NCI-H1092 (cell line): ENCODE data around the gene EGFL6.
A peak's percentile ranks its signal among the peaks of the same experiment; 100 is the strongest.
"Not testable (repeated sequence)": the region's sequence is repeated elsewhere in the genome, so short reads cannot be mapped to it uniquely, and the experiment has no call there.

Experiments
- DNase-seq: peaks from one replicate; lab custom pipeline; 2025; lab: John Stamatoyannopoulos, UW

EGFL6 gene

DNA sequence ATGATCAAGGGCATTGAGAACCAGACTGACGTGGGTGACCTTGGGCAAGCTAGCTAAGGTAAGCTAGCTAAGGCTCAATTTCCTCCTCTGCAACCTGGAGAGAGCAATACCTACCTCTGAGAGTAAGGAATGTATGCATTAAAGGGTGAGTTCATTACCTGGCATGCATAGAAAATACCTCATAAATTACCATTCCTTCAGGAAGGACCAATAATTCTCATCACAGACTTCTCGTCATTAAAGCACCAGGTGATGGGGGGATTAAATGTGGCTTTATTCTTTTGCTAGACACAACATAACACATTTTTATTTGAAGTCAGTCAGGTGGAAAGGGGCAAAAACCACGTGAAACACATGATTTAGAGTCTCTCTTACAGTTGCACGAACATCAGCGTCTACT is 21.5 kb downstream of the EGFL6 start:
- DNase-seq = no peak

- no peak for DNase-seq
Measured at GRCh38 chrX:13597874-13598273, 28.5 kb downstream of the EGFL6 start.

DNA sequence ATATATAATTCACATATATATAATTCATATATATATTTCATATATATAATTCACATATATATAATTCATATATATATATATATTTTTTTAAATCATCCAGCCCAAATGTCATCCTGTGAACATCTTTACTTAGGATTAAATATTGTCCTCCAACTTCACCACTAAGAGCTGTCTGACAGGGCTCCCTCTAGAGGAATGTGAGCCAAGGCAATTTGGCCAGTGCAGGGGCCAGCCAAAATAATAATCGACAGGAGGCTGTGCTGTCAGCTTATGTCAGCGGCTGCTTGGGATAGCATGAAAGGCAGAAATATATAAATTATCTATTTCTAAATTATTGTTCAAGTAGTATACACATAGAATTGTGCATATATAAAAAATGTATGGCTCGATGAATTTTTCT is 29.5 kb downstream of the EGFL6 start:
- DNase-seq = no peak

GRCh38 chrX:13599491-13599890 is 30.1 kb downstream of the EGFL6 start:
- DNase-seq = no peak

DNA sequence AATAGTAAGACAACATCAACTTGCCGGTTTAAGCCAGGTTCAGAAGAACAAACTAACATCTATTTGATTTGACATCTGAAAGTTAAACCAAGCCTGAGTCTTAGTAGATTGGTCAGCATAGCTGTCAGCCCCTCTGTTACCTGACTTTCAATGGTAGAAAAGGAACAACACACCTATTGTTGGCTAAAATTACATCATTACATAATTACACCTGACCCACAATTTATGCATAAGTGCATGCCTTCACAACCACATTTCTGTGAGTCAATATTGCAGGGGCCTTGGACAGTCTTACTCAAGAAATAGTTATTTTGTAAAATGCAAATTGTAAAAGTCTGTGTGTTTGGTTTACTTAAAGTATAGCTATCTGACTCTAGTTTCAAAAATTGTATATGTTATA is 36.2 kb downstream of the EGFL6 start:
- DNase-seq = no peak

- DNase-seq = no peak
Measured at GRCh38 chrX:13607331-13607995, 38.1 kb downstream of the EGFL6 start.

DNA sequence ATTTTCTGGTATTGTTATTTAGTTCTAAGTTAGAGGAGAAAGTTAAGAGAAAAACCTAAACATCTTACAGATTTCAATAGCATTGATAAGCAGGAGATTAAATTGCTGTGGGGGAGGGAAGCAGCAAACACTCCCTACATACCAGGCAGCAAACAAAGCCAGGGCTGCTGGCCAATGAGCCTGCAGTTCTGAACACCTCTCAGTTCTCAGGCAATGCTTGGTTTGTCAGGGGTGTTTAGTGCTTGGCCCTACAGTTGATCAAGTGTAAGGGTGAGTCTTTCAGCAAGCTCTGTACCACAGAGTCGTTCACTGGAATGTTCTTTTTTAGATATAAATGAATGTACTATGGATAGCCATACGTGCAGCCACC is 38.6 kb downstream of the EGFL6 start:
- no peak for DNase-seq

DNA sequence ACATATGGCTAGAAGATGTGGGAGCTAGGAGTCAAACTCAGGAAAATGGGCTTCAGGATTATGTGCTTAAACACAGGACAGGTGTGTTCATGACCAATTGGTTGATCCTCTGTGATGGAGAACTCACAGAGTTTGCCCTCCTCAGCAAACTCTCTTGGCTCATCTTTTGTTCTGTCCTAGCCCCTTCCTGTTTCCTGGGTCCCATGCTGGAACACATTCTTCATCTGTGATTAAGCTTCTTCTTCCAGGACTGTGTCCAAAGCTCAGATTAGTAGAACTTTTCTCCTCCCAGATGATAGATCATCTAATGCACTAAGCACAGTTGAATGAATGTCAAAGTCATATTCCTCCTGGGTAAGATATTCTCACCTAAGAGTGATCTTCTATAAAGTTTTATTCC is 44.8 kb downstream of the EGFL6 start:
- no peak for DNase-seq

- DNase-seq = no peak
Measured at GRCh38 chrX:13620207-13620606, 50.8 kb downstream of the EGFL6 start.

GRCh38 chrX:13622401-13622964 is 53.1 kb downstream of the EGFL6 start:
- no peak for DNase-seq

DNA sequence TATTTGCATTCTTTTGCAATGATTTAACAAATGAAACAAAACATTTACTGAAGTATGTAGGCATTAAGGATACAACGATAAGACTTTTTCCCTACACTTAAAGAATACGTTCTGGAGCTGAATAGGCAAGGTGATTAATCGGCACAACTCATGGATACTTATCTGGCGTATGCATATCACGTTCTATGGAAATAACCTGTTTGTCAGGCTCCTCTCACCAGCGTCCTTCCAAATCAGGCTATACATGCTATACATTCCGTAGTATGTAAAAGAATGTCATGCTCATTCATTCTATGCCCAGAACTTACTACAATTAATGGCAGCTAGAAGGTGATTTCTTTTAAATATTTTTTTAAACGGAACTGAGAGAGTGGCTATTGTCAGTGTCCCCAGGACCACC is 57.9 kb downstream of the EGFL6 start:
- DNase-seq = no peak

DNA sequence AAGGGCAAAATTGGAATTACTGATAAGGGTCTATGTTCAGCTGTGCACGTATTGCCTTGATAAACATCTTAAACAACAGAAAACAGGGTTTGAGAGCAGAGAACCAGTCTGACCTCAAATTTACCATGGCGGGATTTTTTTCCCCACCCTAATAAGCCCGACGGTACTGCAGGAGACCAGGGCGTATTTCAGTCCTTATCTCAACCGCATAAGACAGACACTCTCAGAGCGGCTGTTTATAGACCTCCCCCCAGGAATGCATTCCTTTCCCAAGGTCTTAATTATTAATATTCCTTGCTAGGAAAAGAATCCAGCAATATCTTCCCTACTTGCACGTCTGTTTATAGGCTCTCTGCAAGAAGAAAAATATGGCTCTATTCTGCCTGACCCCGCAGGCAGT is 67.8 kb downstream of the EGFL6 start:
- not testable (repeated sequence) for DNase-seq

DNA sequence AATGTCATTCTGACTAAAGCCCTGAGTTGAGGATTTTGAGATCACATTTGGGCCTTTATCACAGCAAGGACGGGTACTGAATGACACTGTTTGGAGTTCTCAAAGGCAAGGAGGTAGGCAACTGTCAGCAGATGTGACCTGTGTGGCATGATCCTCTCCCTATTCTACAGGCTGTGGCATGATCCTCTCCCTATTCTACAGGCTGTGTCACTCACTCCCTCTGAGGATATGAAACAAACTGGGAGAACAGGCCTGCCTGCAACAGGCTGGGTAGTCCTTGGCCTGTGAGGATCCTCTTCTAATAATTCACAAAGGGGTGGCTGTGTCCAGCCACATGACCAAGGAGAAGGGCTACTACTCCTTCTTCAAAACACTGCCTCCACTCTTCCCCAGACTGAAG is 68.6 kb downstream of the EGFL6 start:
- no peak for DNase-seq

DNA sequence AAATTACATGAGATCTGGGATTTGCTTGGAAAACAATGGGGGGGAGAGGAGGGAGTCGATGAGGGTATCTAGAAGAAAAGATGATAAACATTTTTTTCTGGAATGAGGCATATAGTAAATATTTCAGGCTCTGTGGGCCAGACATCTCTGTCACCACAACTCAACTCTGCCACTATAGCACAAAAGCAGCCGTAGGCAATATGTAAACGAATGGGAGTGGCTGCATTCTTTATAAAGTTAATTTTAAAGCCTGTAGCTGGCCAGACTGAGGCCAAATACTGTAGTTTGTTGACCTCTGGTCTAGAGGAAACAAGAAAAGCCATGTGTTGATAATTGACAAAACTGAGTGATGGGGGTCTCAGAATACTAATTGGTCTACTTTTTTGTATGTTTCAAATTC is 69.4 kb downstream of the EGFL6 start:
- no peak for DNase-seq

- DNase-seq = not testable (repeated sequence)
Measured at GRCh38 chrX:13641684-13642083, 72.3 kb downstream of the EGFL6 start.

- DNase-seq = no peak
Measured at GRCh38 chrX:13645464-13646153, 76.2 kb downstream of the EGFL6 start.

GRCh38 chrX:13646154-13646549 is 76.8 kb downstream of the EGFL6 start:
- DNase-seq = peak; percentile 53

- DNase-seq = peak; percentile 7
Measured at GRCh38 chrX:13647709-13648212, 78.4 kb downstream of the EGFL6 start.

DNA sequence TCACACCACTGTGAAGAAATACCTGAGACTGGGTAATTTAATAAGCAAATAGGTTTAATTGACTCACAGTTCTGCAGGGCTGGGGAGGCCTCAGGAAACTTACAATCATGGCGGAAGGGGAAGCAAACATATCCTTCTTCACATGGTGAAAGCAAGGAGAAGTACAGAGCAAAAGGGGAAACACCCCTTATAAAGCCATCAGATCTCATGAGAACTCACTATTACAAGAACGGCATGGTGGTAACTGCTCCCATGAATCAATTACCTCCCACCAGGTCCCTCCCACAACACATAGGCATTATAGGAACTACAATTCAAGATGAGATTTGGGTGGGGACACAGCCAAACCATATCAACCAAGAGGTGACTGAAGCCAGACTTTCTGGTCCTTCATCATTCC is 78.9 kb downstream of the EGFL6 start:
- not testable (repeated sequence) for DNase-seq

DNA sequence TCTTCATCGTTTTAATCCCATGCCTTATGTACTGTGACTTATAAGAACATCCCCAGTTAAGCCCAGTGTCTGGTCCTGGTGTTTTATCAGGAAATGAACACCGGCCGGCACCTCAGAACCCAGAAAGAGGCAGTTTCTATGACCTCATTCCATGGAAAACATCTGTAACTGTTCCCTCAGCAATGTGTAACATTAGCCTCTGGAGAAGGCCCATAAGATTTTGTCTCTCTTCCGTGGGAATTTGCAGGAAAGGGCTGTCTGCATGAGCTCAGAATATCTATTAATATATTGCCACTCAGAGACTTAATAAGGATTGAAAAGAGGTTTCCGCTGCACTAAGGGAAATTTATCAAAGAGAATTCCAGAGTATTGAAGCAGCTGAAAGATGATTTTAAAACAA is 80.4 kb downstream of the EGFL6 start:
- no peak for DNase-seq

DNA sequence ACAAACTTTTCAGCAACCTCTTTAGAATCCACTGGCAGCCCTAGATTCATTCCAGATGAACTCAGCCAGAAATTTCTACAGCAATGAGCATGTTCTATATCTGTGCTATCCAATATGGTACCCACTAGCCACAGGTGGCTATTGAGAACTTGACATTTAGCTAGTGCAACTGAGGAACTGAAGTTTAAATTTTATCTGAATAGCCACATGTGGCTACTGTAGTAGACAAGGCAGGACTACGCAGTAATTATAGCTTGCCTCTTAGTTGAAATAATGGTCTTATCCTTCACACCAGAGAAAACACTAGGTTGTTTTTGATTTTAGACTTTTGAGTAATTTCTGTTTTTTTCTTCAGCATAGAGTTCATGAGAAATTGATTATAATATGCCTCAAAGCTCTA is 80.9 kb downstream of the EGFL6 start:
- no peak for DNase-seq

- DNase-seq = no peak
Measured at GRCh38 chrX:13651150-13651549, 81.7 kb downstream of the EGFL6 start.

- DNase-seq = no peak
Measured at GRCh38 chrX:13652287-13652793, 82.9 kb downstream of the EGFL6 start.
